ENCODE results near the gene SRGAP1. TPM values are rescaled to one million over a fixed set of nuclear protein-coding genes. Genes with fewer than 3 reads are reported as not detected.

SRGAP1 gene
- total and polyA plus RNA-seq, 2 of the 13 experiments (the other 11 are each of a cell fraction or from before 2014, with no cell fraction given): 1.6 to 3.4 TPM

DNA sequence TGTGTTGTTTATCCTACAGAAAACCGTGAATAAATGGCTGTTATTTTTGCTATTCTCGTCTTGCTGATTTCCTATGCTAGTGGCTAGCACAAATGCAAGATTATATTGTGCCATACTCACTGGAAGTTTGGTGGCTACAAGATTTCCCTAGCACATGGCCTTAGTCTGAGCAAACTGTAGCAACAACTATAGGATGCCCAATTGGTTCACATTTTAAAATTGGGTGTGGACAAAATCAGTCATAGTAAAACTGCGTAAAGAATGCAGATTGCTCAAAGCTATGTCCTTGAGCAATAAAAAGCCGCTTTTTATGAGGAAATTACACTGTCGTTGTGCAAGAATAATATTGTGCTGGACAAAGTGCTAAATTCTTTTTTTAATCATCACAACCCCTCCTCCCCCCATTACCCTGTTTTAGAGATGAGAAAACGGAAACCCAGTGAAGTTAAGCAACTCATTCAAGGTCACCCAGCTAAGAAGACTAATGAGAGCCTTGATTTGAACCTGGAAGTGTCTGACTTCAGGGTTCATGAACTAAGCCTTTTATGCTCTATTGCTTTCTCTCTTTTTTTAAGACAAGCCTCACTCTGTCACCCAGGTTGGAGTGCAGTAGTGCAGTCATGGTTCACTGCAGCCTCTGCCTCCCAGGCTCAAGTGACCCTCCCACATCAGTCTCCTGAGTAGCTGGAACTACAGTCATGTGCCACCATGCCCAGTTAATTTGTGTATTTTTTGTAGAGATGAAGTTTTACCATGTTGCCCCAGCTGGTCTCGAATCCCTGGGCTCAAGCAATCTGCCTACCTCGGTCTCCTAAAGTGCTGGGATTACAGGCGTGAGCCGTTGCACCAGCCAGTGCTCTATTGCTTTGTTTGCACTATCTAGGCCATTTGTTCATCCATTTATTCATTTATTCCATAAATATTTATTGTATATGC is 73.6 kb downstream of the SRGAP1 start (continued):
- TF ChIP-seq ZNF530 (CRISPR knock-in tag; IDR thresholded peaks at IDR 0.05; ENCODE audit: low read depth) (no peak), ZNF160 (CRISPR knock-in tag; IDR thresholded peaks at IDR 0.05) (no peak), TEAD3 (CRISPR knock-in tag; optimal IDR thresholded peaks at IDR 0.05; ENCODE audit: borderline replicate concordance) (peak; percentile 63), AGO1 (IDR thresholded peaks at IDR 0.05; ENCODE audit: low read depth, low read length, poor library complexity, severe bottlenecking) (no peak), ZFP37 (CRISPR knock-in tag; IDR thresholded peaks at IDR 0.05; ENCODE audit: borderline replicate concordance) (no peak), NAIF1 (CRISPR knock-in tag; IDR thresholded peaks at IDR 0.05; ENCODE audit: borderline replicate concordance) (no peak; the same call in 1 of the 2 replicates), ETV5 (CRISPR knock-in tag; IDR thresholded peaks at IDR 0.05; ENCODE audit: borderline replicate concordance) (peak; percentile 39; the same call in 1 of the 2 replicates), TCF7L2 (IDR thresholded peaks at IDR 0.05; ENCODE audit: low read depth, low read length) (no peak), BRCA1 (CRISPR knock-in tag; IDR thresholded peaks at IDR 0.05) (no peak), ATF7-NPFF (CRISPR knock-in tag; IDR thresholded peaks at IDR 0.05; ENCODE audit: low read depth) (no peak), ZNF274 (CRISPR knock-in tag; IDR thresholded peaks at IDR 0.05) (no peak), TCF7 (IDR thresholded peaks at IDR 0.05; ENCODE audit: low read depth) (peak; percentile 54)
- TF ChIP-seq, protein P1, sequence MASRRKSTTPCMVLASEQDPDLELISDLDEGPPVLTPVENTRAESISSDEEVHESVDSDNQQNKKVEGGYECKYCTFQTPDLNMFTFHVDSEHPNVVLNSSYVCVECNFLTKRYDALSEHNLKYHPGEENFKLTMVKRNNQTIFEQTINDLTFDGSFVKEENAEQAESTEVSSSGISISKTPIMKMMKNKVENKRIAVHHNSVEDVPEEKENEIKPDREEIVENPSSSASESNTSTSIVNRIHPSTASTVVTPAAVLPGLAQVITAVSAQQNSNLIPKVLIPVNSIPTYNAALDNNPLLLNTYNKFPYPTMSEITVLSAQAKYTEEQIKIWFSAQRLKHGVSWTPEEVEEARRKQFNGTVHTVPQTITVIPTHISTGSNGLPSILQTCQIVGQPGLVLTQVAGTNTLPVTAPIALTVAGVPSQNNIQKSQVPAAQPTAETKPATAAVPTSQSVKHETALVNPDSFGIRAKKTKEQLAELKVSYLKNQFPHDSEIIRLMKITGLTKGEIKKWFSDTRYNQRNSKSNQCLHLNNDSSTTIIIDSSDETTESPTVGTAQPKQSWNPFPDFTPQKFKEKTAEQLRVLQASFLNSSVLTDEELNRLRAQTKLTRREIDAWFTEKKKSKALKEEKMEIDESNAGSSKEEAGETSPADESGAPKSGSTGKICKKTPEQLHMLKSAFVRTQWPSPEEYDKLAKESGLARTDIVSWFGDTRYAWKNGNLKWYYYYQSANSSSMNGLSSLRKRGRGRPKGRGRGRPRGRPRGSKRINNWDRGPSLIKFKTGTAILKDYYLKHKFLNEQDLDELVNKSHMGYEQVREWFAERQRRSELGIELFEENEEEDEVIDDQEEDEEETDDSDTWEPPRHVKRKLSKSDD (CRISPR knock-in tag; IDR thresholded peaks at IDR 0.05; ENCODE audit: low read depth): no peak
- TF ChIP-seq, protein P2, sequence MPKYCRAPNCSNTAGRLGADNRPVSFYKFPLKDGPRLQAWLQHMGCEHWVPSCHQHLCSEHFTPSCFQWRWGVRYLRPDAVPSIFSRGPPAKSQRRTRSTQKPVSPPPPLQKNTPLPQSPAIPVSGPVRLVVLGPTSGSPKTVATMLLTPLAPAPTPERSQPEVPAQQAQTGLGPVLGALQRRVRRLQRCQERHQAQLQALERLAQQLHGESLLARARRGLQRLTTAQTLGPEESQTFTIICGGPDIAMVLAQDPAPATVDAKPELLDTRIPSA (CRISPR knock-in tag; IDR thresholded peaks at IDR 0.05; ENCODE audit: borderline replicate concordance): no peak
- TF ChIP-seq, protein P3, sequence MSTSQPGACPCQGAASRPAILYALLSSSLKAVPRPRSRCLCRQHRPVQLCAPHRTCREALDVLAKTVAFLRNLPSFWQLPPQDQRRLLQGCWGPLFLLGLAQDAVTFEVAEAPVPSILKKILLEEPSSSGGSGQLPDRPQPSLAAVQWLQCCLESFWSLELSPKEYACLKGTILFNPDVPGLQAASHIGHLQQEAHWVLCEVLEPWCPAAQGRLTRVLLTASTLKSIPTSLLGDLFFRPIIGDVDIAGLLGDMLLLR (CRISPR knock-in tag; IDR thresholded peaks at IDR 0.05): no peak
- TF ChIP-seq, protein P4, sequence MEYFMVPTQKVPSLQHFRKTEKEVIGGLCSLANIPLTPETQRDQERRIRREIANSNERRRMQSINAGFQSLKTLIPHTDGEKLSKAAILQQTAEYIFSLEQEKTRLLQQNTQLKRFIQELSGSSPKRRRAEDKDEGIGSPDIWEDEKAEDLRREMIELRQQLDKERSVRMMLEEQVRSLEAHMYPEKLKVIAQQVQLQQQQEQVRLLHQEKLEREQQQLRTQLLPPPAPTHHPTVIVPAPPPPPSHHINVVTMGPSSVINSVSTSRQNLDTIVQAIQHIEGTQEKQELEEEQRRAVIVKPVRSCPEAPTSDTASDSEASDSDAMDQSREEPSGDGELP (IDR thresholded peaks at IDR 0.05; ENCODE audit: borderline replicate concordance, low read depth): no peak
- TF ChIP-seq, protein P5, sequence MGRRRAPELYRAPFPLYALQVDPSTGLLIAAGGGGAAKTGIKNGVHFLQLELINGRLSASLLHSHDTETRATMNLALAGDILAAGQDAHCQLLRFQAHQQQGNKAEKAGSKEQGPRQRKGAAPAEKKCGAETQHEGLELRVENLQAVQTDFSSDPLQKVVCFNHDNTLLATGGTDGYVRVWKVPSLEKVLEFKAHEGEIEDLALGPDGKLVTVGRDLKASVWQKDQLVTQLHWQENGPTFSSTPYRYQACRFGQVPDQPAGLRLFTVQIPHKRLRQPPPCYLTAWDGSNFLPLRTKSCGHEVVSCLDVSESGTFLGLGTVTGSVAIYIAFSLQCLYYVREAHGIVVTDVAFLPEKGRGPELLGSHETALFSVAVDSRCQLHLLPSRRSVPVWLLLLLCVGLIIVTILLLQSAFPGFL (CRISPR knock-in tag; IDR thresholded peaks at IDR 0.05): no peak
- TF ChIP-seq, protein P6, sequence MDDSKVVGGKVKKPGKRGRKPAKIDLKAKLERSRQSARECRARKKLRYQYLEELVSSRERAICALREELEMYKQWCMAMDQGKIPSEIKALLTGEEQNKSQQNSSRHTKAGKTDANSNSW (CRISPR knock-in tag; IDR thresholded peaks at IDR 0.05; ENCODE audit: borderline replicate concordance): no peak
- TF ChIP-seq, protein P7, sequence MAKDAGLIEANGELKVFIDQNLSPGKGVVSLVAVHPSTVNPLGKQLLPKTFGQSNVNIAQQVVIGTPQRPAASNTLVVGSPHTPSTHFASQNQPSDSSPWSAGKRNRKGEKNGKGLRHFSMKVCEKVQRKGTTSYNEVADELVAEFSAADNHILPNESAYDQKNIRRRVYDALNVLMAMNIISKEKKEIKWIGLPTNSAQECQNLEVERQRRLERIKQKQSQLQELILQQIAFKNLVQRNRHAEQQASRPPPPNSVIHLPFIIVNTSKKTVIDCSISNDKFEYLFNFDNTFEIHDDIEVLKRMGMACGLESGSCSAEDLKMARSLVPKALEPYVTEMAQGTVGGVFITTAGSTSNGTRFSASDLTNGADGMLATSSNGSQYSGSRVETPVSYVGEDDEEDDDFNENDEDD (CRISPR knock-in tag; IDR thresholded peaks at IDR 0.05; ENCODE audit: borderline replicate concordance): no peak
